HepG2 (cell line): Measurements from ENCODE around the gene DNAJC11. TPM values are rescaled to one million over a fixed set of nuclear protein-coding genes. Genes with fewer than 3 reads are reported as not detected.

ENCODE experiments used
- ATAC-seq: fragments of 200-7000 bp; cut with Tn5 transposase; 3 replicates; pipeline ENCODE4 v1.9.1; 2020; ENCODE audit warnings: mild to moderate bottlenecking, moderate library complexity
- BruUV-seq: library from RNA; stranded (reverse); fragments of 400-500 nt; replicated peaks from 2 replicates; lab custom pipeline; 2021; lab: Mats Ljungman, UMichigan
- CTCF ChIA-PET: fragments of 300-600 bp; formaldehyde crosslinking; extraction: SDS; loops from one replicate; lab custom pipeline; 2021; ENCODE audit warnings: low total read pairs, inconsistent platforms, low intra/inter-chr PET ratio; lab: Yijun Ruan, JAX
- POLR2A ChIA-PET: fragments of 350-600 bp; sonication (Branson Sonifier 250); formaldehyde crosslinking; loops from one replicate; lab custom pipeline; 2020; ENCODE audit warnings: antibody characterized with exemption, inconsistent platforms; lab: Yijun Ruan, JAX
- DNase-seq: peaks from one replicate; pipeline ENCODE4 v3.0.0-alpha.2; 2015; ENCODE audit warnings: low spot score
- FAIRE-seq: peaks from 3 replicates; lab custom pipeline; 2011; peaks lifted over from hg19 to GRCh38; lab: Jason Lieb, UNC
- H2AFZ ChIP-seq: one replicate; pipeline ENCODE4 v1.6.1; 2011; ENCODE audit warnings: low read length, inconsistent platforms
- H3K27ac ChIP-seq: fragments of 300-600 bp; 3 replicates; pipeline ENCODE4 v1.8.0; 2011; ENCODE audit warnings: mixed run types, mild to moderate bottlenecking, mixed read lengths, low read length, inconsistent platforms; ENCODE audit not compliant: insufficient read depth; ENCODE audit errors: extremely low read length
- H3K27me3 ChIP-seq, 2 experiments: fragments of 200-600 bp in 1 of 2; 2 replicates in 1 of 2; 3 replicates in 1 of 2; pipeline versions ENCODE4 v1.6.0 to v1.8.0; 2011; ENCODE audit warnings: low read length in 2 of 2, mild to moderate bottlenecking in 2 of 2, moderate library complexity in 2 of 2, inconsistent platforms in 1 of 2; ENCODE audit not compliant: insufficient read depth in 2 of 2, control insufficient read depth in 1 of 2
- H3K36me3 ChIP-seq, 2 experiments: fragments of 200-600 bp in 1 of 2; replicated peaks in 1 of 2; 2 replicates in 1 of 2; 3 replicates in 1 of 2; pipeline versions ENCODE4 v1.5.1 to v1.8.0; 2011; ENCODE audit warnings: low read length in 2 of 2, inconsistent platforms in 1 of 2; ENCODE audit not compliant: insufficient read depth in 2 of 2, control insufficient read depth in 1 of 2
- H3K4me1 ChIP-seq: 2 replicates; pipeline ENCODE4 v1.5.1; 2012; ENCODE audit warnings: low read length, inconsistent platforms; ENCODE audit not compliant: insufficient read depth
- H3K4me2 ChIP-seq: 2 replicates; pipeline ENCODE4 v1.6.0; 2011; ENCODE audit warnings: low read depth, low read length, inconsistent platforms
- H3K4me3 ChIP-seq, 3 experiments: fragments of 200-600 bp in 1 of 3; sonication (generic), shearing (Covaris generic) in 1 of 3; replicated peaks in 1 of 3; 2 replicates each; pipeline ENCODE4 v1.5.1; 2011 to 2016; ENCODE audit warnings: low read length in 3 of 3, inconsistent platforms in 2 of 3, low read depth in 2 of 3, mild to moderate bottlenecking in 2 of 3, control low read depth in 1 of 3, mixed read lengths in 1 of 3; ENCODE audit not compliant: insufficient read depth in 1 of 3
- H3K79me2 ChIP-seq: one replicate; pipeline ENCODE4 v1.6.1; 2011; ENCODE audit warnings: low read length, inconsistent platforms; ENCODE audit not compliant: insufficient read depth
- H3K9ac ChIP-seq: 2 replicates; pipeline ENCODE4 v1.6.0; 2011; ENCODE audit warnings: mild to moderate bottlenecking, low read depth, low read length, inconsistent platforms; ENCODE audit not compliant: insufficient read depth
- H3K9me3 ChIP-seq: 2 replicates; pipeline ENCODE4 v1.5.1; 2012; ENCODE audit warnings: mild to moderate bottlenecking, low read length
- H4K20me1 ChIP-seq: 2 replicates; pipeline ENCODE4 v1.6.0; 2011; ENCODE audit warnings: inconsistent platforms, mild to moderate bottlenecking, low read length, moderate library complexity; ENCODE audit not compliant: insufficient read depth
- HOXA3 ChIP-seq: sonication (generic); formaldehyde crosslinking; IDR thresholded peaks from 2 replicates; pipeline ENCODE4 v1.5.0; 2020; ENCODE audit warnings: missing genetic modification reagents
- SNAPC4 ChIP-seq: sonication (generic); formaldehyde crosslinking; IDR thresholded peaks from 2 replicates; pipeline ENCODE4 v1.4.0; 2020; ENCODE audit warnings: mild to moderate bottlenecking, missing genetic modification reagents
- ZFP36 ChIP-seq: fragments of 150-350 bp; IDR thresholded peaks from 2 replicates; pipeline ENCODE4 v1.6.1; 2018; ENCODE audit warnings: borderline replicate concordance, low read length, low read depth; ENCODE audit not compliant: partially characterized antibody
- ZNF747 ChIP-seq: sonication (generic); formaldehyde crosslinking; IDR thresholded peaks from 2 replicates; pipeline ENCODE4 v1.8.1; 2023; ENCODE audit warnings: missing genetic modification reagents, mild to moderate bottlenecking, borderline replicate concordance
- ZNF790 ChIP-seq: sonication (generic); formaldehyde crosslinking; IDR thresholded peaks from 2 replicates; pipeline ENCODE4 v1.8.0; 2022; ENCODE audit warnings: missing genetic modification reagents, mild to moderate bottlenecking, borderline replicate concordance
- WGBS: methylation state at CpG from one replicate; pipeline ENCODE4 v1.1.6; 2017; ENCODE audit warnings: low lambda C conversion rate; 5-methylcytosine and 5-hydroxymethylcytosine counted together
- in situ Hi-C: cut with HindIII; loops from 2 replicates; pipeline ENCODE4 v1.10.0; 2017; ENCODE audit warnings: low pct_unique_long_range_greater_than_20kb; ENCODE audit not compliant: extremely low pct_ligation_motif_present
- intact Hi-C: fragments of 100-400 bp; cut with micrococcal nuclease; formaldehyde crosslinking; loops from one replicate; pipeline ENCODE4 v1.10.0; 2022; ENCODE audit not compliant: unreplicated experiment
- polyA plus RNA-seq, 8 experiments: library from polyadenylated mRNA; depleted of rRNA in 3 of 8; stranded (reverse) in 7 of 8; unstranded in 1 of 8; fragments of >200 nt; fragmentation: Illumina TruSeq in 4 of 8; extraction: Trizol in 4 of 8; gene quantifications; 2 replicates each; pipeline versions ENCODE4 v1.2.1 to v1.2.3, GENCODE V29; 2011 to 2016; ENCODE audit warnings: low read depth in 4 of 8, missing spikeins in 1 of 8, mixed read lengths in 1 of 8; ENCODE audit not compliant: insufficient read depth in 1 of 8
- total RNA-seq, 5 experiments: library from RNA; depleted of rRNA; stranded (reverse); fragments of >200 nt; fragmentation: Illumina TruSeq; extraction: Trizol; gene quantifications; 2 replicates each; pipeline ENCODE4 v1.2.3, GENCODE V29; 2016; ENCODE audit warnings: low read depth in 1 of 5
- TF ChIP-seq, protein P1 (sequence below): sonication (generic); formaldehyde crosslinking; IDR thresholded peaks from 2 replicates; pipeline ENCODE4 v1.8.0; 2022; ENCODE audit warnings: missing genetic modification reagents, low read depth, mild to moderate bottlenecking, borderline replicate concordance

Gene DNAJC11
- total and polyA plus RNA-seq, 2 of the 13 experiments (the other 11 are each of a cell fraction or from before 2014, with no cell fraction given): 25.1 to 47.6 TPM

GRCh38 chr1:6623269-6623965 is 78.2 kb downstream of the DNAJC11 start:
- BruUV-seq: no TSS peak
- POLR2A ChIA-PET: interaction anchor here (0.9 to 3.1 kb wide), 3 partner anchors 19 to 161 kb away, joined by 3 to 19 read pairs (median 5); partner anchors contain the start of genes CAMTA1 and KLHL21
- ATAC-seq (no peak), DNase-seq (no peak), FAIRE-seq (no peak)
- Histone ChIP-seq H3K27ac (no peak overlapping the region), H3K36me3 (peaks cover 23 to 64% of the 10 kb centered on the region in 2 experiments; a peak in 4 of 5 replicates), H3K27me3 (no peaks in the 10 kb centered on the region; a peak in 1 of 5 replicates), H4K20me1 (no peaks in the 10 kb centered on the region; the same call in 1 of the 2 replicates), H3K9ac (no peak overlapping the region), H3K9me3 (no peaks in the 10 kb centered on the region), H3K79me2 (peaks cover 32% of the 10 kb centered on the region), H3K4me3 (no peak overlapping the region), H2AFZ (no peak overlapping the region), H3K4me2 (no peak overlapping the region), H3K4me1 (peaks cover 31% of the 10 kb centered on the region)
- CTCF ChIA-PET: no interaction called here
- intact Hi-C loops: no loop called here
- 88% methylated on average over 14 of the region's 14 CpGs for WGBS
- in situ Hi-C loops: no loop called here
- TF ChIP-seq, protein P1, sequence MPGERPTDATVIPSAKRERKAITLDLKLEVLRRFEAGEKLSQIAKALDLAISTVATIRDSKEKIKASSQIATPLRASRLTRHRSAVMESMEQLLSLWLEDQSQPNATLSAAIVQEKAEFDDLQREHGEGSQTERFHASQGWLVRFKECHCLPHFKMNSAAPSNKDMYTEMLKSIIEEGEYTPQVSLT: no peak
- TF ChIP-seq ZNF747 (CRISPR knock-in tag) (no peak), ZFP36 (no peak), ZNF790 (CRISPR knock-in tag) (no peak), SNAPC4 (CRISPR knock-in tag) (no peak), HOXA3 (CRISPR knock-in tag) (no peak)
